ENCODE results near the gene ZCCHC7.

Gene ZCCHC7

GRCh38 chr9:37363124-37363523, 242.8 kb downstream of the ZCCHC7 start:
- ATAC-seq (ENCODE audit: insufficient read depth, low read depth) (no peak), DNase-seq (no peak)
- no peak overlapping the region for H2AFZ ChIP-seq (ENCODE audit: low read depth, low read length)
- no peaks in the 10 kb centered on the region for H3K9me3 ChIP-seq (ENCODE audit: insufficient read depth, low read length, severe bottlenecking)
- H3K27ac ChIP-seq (ENCODE audit: low read length), result no peak overlapping the region
- no peaks in the 10 kb centered on the region for H4K20me1 ChIP-seq (ENCODE audit: insufficient read depth, low read length)
- no peaks in the 10 kb centered on the region for H3K4me1 ChIP-seq (ENCODE audit: insufficient read depth, low read length)
- no peak overlapping the region for H3K4me3 ChIP-seq (ENCODE audit: low read depth in 1 of 2, low read length in 2 of 2)
- H3K27me3 ChIP-seq (ENCODE audit: insufficient read depth, low read length, poor library complexity), result no peaks in the 10 kb centered on the region
- no peak overlapping the region for H3K9ac ChIP-seq (ENCODE audit: low read depth, low read length)
- H3K4me2 ChIP-seq (ENCODE audit: insufficient read depth, low read length), result no peak overlapping the region
- no peaks in the 10 kb centered on the region for H3K36me3 ChIP-seq (ENCODE audit: insufficient read depth, low read length)
- no peaks in the 10 kb centered on the region for H3K79me2 ChIP-seq (ENCODE audit: insufficient read depth, low read length)
- TF ChIP-seq CTCF (IDR thresholded peaks at IDR 0.05; ENCODE audit: borderline replicate concordance, extremely low read depth, low read length, poor library complexity, severe bottlenecking) (no peak), EZH2 (IDR thresholded peaks at IDR 0.05; ENCODE audit: borderline replicate concordance, low read depth, low read length, severe bottlenecking) (no peak)

GRCh38 chr9:37364136-37364535, 243.8 kb downstream of the ZCCHC7 start:
- no peak overlapping the region for H3K9ac ChIP-seq (ENCODE audit: low read depth, low read length)
- no peaks in the 10 kb centered on the region for H3K36me3 ChIP-seq (ENCODE audit: insufficient read depth, low read length)
- no peaks in the 10 kb centered on the region for H3K9me3 ChIP-seq (ENCODE audit: insufficient read depth, low read length, severe bottlenecking)
- H4K20me1 ChIP-seq (ENCODE audit: insufficient read depth, low read length), result no peaks in the 10 kb centered on the region
- H2AFZ ChIP-seq (ENCODE audit: low read depth, low read length), result no peak overlapping the region
- DNase-seq (no peak), ATAC-seq (ENCODE audit: insufficient read depth, low read depth) (no peak)
- no peak overlapping the region for H3K27ac ChIP-seq (ENCODE audit: low read length)
- H3K79me2 ChIP-seq (ENCODE audit: insufficient read depth, low read length), result no peaks in the 10 kb centered on the region
- no peak overlapping the region for H3K4me2 ChIP-seq (ENCODE audit: insufficient read depth, low read length)
- H3K27me3 ChIP-seq (ENCODE audit: insufficient read depth, low read length, poor library complexity), result no peaks in the 10 kb centered on the region
- H3K4me3 ChIP-seq (ENCODE audit: low read depth in 1 of 2, low read length in 2 of 2), result no peak overlapping the region
- TF ChIP-seq CTCF (IDR thresholded peaks at IDR 0.05; ENCODE audit: borderline replicate concordance, extremely low read depth, low read length, poor library complexity, severe bottlenecking), result no peak
- no peak for TF ChIP-seq EZH2 (IDR thresholded peaks at IDR 0.05; ENCODE audit: borderline replicate concordance, low read depth, low read length, severe bottlenecking)
- H3K4me1 ChIP-seq (ENCODE audit: insufficient read depth, low read length), result no peaks in the 10 kb centered on the region

GRCh38 chr9:37364751-37365360, 244.5 kb downstream of the ZCCHC7 start:
- no peak overlapping the region for H3K4me3 ChIP-seq (ENCODE audit: low read depth in 1 of 2, low read length in 2 of 2)
- DNase-seq (peak; percentile 10), ATAC-seq (ENCODE audit: insufficient read depth, low read depth) (peak; percentile 47; the same call in 1 of the 3 replicates)
- H3K9me3 ChIP-seq (ENCODE audit: insufficient read depth, low read length, severe bottlenecking), result no peaks in the 10 kb centered on the region
- H3K27ac ChIP-seq (ENCODE audit: low read length), result no peak overlapping the region
- no peaks in the 10 kb centered on the region for H3K27me3 ChIP-seq (ENCODE audit: insufficient read depth, low read length, poor library complexity)
- no peaks in the 10 kb centered on the region for H3K79me2 ChIP-seq (ENCODE audit: insufficient read depth, low read length)
- TF ChIP-seq CTCF (IDR thresholded peaks at IDR 0.05; ENCODE audit: borderline replicate concordance, extremely low read depth, low read length, poor library complexity, severe bottlenecking) (peak; percentile 47), EZH2 (IDR thresholded peaks at IDR 0.05; ENCODE audit: borderline replicate concordance, low read depth, low read length, severe bottlenecking) (no peak)
- H3K36me3 ChIP-seq (ENCODE audit: insufficient read depth, low read length), result no peaks in the 10 kb centered on the region
- H2AFZ ChIP-seq (ENCODE audit: low read depth, low read length), result no peak overlapping the region
- no peaks in the 10 kb centered on the region for H4K20me1 ChIP-seq (ENCODE audit: insufficient read depth, low read length)
- no peak overlapping the region for H3K9ac ChIP-seq (ENCODE audit: low read depth, low read length)
- no peaks in the 10 kb centered on the region for H3K4me1 ChIP-seq (ENCODE audit: insufficient read depth, low read length)
- H3K4me2 ChIP-seq (ENCODE audit: insufficient read depth, low read length), result no peak overlapping the region

Measured in DND-41 (cell line).